GM18867 (cell line): ENCODE results near the gene SERPINA5.

Experiments
- ATAC-seq: cut with Tn5 transposase; IDR thresholded peaks from one replicate; pipeline ENCODE4 v1.9.1; 2021; ENCODE audit warnings: mild to moderate bottlenecking, moderate library complexity; ENCODE audit not compliant: unreplicated experiment

The SERPINA5 gene, protein sequence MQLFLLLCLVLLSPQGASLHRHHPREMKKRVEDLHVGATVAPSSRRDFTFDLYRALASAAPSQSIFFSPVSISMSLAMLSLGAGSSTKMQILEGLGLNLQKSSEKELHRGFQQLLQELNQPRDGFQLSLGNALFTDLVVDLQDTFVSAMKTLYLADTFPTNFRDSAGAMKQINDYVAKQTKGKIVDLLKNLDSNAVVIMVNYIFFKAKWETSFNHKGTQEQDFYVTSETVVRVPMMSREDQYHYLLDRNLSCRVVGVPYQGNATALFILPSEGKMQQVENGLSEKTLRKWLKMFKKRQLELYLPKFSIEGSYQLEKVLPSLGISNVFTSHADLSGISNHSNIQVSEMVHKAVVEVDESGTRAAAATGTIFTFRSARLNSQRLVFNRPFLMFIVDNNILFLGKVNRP

GRCh38 chr14:94581127-94581999 is at the start of gene SERPINA5:
Gene SERPINA5 (plus strand): TSS chr14:94581426. CDS start chr14:94587363, 5,937 bp downstream.
- no peak for ATAC-seq

GRCh38 chr14:94532447-94532846 is 48.8 kb upstream of the SERPINA5 start:
- peak; percentile 63 for ATAC-seq

DNA sequence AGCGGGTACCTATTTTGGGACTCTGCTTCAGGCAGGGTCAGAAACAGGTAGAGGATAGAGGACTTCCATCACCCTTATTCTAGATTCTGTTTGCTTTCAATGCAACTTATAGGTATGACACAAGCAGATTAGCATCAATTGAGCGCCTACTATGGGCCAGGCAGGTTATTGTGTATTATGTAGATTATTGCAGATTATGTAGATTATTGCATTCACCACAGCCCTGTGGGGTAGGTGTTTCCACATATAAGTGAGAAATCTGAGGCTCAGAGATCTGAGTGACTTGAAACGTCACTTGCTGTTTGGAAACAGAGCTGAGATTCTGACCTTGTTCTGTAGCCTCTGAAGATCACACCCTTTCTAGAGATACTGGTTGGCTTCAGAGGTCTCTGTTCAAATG is 45.7 kb upstream of the SERPINA5 start:
- ATAC-seq: no peak

DNA sequence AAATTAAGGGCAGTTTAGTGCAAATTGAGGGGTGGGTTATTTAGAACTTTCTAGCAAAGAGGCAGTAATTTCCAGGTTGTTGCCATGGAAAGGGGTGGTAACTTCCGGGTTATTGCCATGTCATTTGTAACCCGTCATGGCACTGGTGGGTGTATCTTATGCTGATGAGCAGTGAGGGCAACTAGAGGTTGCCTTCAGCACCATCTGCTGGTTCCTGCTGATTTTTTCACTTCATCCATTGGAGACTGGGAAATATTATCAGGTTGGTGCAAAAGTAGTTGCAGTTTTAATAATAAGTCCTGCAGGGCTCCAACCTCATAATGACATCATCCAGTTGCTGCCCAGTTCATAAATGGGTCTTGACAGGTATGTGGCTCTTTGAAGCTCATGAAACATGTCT is 44.4 kb upstream of the SERPINA5 start:
- no peak for ATAC-seq

DNA sequence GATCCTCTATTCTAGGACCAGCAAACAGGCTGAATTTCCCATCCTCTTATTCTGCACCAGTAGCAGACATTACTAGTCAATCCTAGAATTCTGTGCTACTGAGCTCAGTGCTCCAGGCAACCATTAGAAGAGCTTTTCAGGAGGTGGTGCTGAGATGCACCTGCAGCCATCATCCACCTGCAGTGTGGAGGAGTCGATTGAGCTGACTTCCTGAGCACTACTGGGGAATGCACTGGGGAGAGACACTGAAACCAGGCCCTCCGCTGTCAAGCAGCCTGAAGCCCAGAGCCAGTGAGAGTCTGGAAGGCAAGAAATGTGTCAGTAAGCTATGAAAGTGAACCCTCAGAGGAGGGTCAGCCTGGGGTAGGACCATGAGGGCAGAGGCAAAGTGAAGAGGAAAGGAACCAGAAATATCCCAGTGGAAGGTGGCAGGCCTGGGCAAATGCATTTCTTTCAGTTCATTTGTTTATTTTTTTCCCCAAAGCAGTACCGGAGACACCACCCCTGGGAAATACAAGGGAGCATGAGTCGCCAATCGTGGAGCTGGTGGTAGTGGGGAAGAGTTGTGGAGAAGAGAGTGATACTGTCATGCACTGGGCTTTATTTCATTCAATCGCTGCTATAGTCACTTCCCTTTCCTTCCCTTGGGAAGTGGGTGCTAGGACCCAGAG is 43.0 kb upstream of the SERPINA5 start:
- ATAC-seq: no peak

GRCh38 chr14:94539181-94539580 is 42.0 kb upstream of the SERPINA5 start:
- ATAC-seq: no peak

DNA sequence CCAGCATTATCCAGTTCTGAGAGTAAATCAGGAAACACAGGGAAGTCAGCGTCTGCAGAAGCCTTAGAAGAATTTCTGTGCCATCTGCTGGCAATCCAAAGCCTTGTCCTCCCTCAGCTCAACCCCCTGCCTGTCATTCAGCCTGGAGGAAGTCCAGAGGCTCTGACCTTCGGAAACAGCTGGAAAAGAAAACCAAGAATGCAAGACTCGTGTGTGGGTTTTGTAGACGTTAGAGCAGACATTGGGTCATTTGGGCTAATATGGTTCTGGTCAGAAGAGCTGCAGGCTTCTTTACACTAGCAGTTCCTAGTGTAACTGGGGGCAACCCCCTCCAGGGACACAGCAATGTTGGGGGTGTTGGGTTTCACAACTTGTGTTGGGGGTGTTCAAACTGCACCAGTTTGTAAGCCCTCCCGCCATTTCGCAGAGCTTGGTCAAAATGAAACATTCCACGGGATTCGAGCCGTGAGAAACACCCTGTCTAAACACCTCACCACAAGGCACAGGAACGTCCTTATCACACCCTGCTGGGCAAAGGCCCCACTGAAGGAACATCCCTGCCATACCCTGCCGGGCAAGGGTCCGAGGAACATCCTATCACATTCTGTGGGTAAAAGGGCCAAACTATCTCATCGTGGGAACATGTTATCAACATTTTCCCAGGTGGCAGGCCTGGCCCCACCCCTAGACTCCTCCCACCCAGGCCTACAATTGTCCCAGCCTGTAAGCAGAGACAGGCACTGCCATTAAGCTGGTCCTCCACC is 41.0 kb upstream of the SERPINA5 start:
- no peak for ATAC-seq

DNA sequence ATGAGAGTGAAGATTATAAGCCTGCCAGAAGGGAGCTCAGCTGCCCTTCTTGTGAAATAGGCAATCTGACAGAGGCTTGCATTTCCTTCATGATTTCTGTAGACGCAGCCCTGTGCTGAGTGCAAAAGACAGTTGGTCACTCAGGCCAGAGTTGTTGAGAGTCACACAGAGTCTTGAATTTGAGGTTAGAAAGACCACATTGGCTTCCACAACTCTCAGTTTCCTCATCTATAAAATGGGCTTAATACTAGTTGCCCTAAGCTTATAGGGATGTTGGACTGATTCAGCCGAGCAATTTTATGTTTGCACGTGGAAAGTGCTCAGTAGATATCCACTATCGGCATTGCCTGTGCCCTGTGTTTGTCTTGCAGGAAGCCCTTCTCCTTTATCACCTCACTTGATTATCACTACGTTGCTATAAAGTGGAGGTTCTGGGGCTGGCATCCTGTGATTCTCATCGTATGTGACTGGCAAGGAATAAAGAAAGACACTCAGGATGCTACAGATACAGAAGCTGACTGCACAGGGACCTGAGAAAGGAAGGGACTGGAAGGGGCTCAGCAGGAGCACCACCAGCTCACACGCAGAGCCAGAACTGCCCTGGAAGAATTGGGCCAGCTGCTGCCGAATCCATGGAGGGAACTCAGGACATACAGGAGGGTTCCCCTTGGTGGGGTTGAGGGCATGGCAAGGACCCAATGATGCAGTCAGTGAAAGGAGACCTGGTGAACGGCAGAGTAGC is 39.8 kb upstream of the SERPINA5 start:
- no peak for ATAC-seq

DNA sequence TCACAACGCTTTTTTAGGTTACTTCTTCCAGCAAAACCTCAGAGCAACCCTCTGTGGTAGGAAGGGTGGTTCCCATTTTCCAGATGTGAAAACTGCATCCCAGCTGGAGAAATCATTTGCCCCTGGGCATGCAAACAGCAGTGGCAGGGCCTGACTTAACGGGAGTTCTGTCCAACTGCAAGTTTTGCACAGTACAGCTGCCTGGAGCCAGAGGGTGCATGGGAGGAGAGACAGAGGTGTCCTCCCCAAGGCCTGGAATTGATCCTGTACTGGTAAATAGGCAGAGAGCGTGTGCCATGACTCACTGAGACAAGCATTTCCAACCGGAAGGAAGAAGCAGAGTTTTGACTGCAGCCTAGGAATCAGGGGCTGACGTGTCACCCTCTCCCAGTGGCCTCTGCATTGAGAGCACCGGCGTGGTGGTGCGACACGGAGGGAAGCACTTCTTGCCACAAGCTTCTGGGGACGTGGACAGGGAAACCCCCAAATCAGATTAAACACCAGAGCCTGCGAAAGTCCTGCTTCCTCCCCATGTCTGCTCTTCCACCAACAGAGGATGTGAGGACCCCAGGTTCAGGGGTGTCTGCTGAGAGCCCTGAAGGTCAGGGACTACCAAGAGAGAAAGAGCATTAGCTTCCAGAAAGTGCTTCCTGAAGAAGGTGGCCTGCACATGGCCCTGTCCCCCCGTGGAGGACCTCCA is 39.0 kb upstream of the SERPINA5 start:
- ATAC-seq: no peak

- no peak for ATAC-seq
These were observed 38.3 kb upstream of the SERPINA5 start for GRCh38 chr14:94542811-94543440.

DNA sequence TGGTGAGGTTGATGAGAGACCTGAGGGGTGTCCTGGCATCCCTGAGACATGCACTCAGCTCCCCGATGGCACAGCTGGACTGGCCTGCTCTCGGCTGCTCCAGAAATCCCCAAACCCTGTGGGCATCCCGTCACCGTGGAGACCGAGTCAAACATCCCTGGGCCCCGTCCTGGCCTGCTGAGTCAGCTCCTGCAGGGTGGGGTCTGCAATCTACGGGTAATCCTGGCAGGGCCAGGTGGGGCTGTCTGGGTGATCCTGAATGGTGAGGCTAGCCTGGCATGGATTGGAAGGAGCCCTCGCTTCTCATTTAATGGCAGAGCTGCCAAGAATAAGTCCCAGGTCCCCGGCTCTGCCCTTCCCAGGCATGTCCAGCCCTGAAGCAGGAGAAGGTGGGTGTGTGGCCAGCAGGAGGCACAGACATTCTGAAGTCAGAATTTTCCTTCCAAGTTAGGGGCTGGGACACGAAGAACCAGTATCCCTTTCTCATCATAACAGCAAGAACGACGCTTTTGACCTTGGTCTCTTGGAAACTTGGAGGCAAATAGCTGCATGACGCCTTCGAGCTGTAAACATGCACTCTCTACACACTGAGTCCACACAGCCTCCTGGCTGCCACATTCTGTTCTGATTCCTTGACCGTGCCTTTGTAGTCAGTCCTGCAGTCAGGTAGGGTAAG is 37.6 kb upstream of the SERPINA5 start:
- ATAC-seq: no peak

DNA sequence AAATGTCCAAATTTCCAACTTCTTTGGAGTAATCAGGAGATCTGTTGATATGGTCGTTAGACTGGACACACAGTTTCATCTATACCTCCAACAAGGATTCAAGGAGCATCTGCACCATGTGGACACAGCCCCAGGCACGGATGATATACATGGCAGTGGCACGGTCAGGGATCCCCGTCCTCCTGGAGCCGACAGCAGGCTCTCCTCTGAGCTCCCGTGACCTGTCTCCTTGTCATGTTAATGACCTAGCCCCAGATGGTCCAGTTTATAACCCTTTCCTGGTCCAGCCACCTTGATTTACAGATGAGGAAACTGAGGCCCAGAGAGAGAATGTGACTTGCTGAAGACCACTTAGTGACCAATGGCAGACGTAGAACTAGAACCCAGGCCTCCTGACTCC is 36.5 kb upstream of the SERPINA5 start:
- no peak for ATAC-seq

GRCh38 chr14:94545131-94545841 is 35.9 kb upstream of the SERPINA5 start:
- ATAC-seq: no peak

- ATAC-seq: no peak
These were observed 34.0 kb upstream of the SERPINA5 start for GRCh38 chr14:94547151-94547680.

- no peak for ATAC-seq
These were observed 33.5 kb upstream of the SERPINA5 start for GRCh38 chr14:94547726-94548125.

- ATAC-seq: no peak
These were observed 32.9 kb upstream of the SERPINA5 start for GRCh38 chr14:94548131-94548998.
